K562 (cell line): Measurements from ENCODE around the gene HMX2. TPM values are rescaled to one million over a fixed set of nuclear protein-coding genes. Genes with fewer than 3 reads are reported as not detected.

Source experiments
- ATAC-seq: fragments of 200-7000 bp; cut with Tn5 transposase; 3 replicates; pipeline ENCODE4 v1.9.1; 2020; ENCODE audit warnings: moderate library complexity
- BruUV-seq: library from RNA; stranded (reverse); fragments of 400-500 nt; replicated peaks from 2 replicates; lab custom pipeline; 2021; lab: Mats Ljungman, UMichigan
- CTCF ChIA-PET: fragments of 300-600 bp; formaldehyde crosslinking; extraction: SDS; loops from one replicate; lab custom pipeline; 2021; ENCODE audit warnings: low intra/inter-chr PET ratio; lab: Yijun Ruan, JAX
- POLR2A ChIA-PET: fragments of 300-600, 350-650 bp; sonication (Branson Sonifier 250); formaldehyde crosslinking; extraction: SDS; loops from one replicate; lab custom pipeline; 2021; ENCODE audit warnings: antibody characterized with exemption, inconsistent platforms; lab: Yijun Ruan, JAX
- DNase-seq, 4 experiments: peaks; one replicate each; pipeline versions ENCODE4 v3.0.0 to v3.0.0-alpha.2; 2011 to 2018; ENCODE audit warnings: low spot score in 3 of 4, mixed read lengths in 3 of 4; ENCODE audit errors: extremely low read depth in 1 of 4
- FAIRE-seq: peaks from 2 replicates; lab custom pipeline; 2011; peaks lifted over from hg19 to GRCh38; lab: Jason Lieb, UNC
- H2AFZ ChIP-seq: 2 replicates; pipeline ENCODE4 v1.6.0; 2011; ENCODE audit warnings: low read depth, low read length, control low read depth, inconsistent platforms
- H3K27ac ChIP-seq: fragments of 200-600 bp; 3 replicates; pipeline ENCODE4 v1.8.0; 2011; ENCODE audit warnings: low read depth, mild to moderate bottlenecking, control low read depth, inconsistent platforms, low read length, moderate library complexity, mixed read lengths; ENCODE audit errors: extremely low read depth
- H3K27me3 ChIP-seq, 2 experiments: fragments of 300-600 bp in 1 of 2; 2 replicates in 1 of 2; 3 replicates in 1 of 2; pipeline versions ENCODE4 v1.6.0 to v1.8.0; 2011; ENCODE audit warnings: inconsistent platforms in 2 of 2, low read length in 2 of 2, mild to moderate bottlenecking in 1 of 2, mixed read lengths in 1 of 2, moderate library complexity in 1 of 2; ENCODE audit not compliant: control insufficient read depth in 2 of 2, insufficient read depth in 2 of 2
- H3K36me3 ChIP-seq: fragments of 300-600 bp; 3 replicates; pipeline ENCODE4 v1.8.0; 2011; ENCODE audit warnings: mild to moderate bottlenecking, low read length, inconsistent platforms; ENCODE audit not compliant: control insufficient read depth, insufficient read depth
- H3K4me1 ChIP-seq, 2 experiments: fragments of 200-600 bp in 1 of 2; replicated peaks in 1 of 2; 2 replicates in 1 of 2; 3 replicates in 1 of 2; pipeline versions ENCODE4 v1.5.1 to v1.8.0; 2011; ENCODE audit warnings: inconsistent platforms in 2 of 2, low read length in 2 of 2, mild to moderate bottlenecking in 1 of 2, mixed read lengths in 1 of 2, moderate library complexity in 1 of 2; ENCODE audit not compliant: control insufficient read depth in 2 of 2, insufficient read depth in 2 of 2
- H3K4me2 ChIP-seq: 2 replicates; pipeline ENCODE4 v1.6.1; 2011; ENCODE audit warnings: low read length, control low read depth, inconsistent platforms, mixed read lengths; ENCODE audit not compliant: insufficient read depth
- H3K4me3 ChIP-seq: fragments of 200-600 bp; sonication (generic), shearing (Covaris generic); 2 replicates; pipeline ENCODE4 v1.5.1; 2016; ENCODE audit warnings: control low read depth, inconsistent platforms
- H3K79me2 ChIP-seq: fragments of 200-600 bp; 3 replicates; pipeline ENCODE4 v1.8.0; 2011; ENCODE audit warnings: low read length, inconsistent platforms; ENCODE audit not compliant: control insufficient read depth, insufficient read depth
- H3K9ac ChIP-seq, 2 experiments: 2 replicates each; pipeline versions ENCODE4 v1.6.0 to v1.6.1; 2011; ENCODE audit warnings: low read depth in 2 of 2, low read length in 2 of 2, control low read depth in 1 of 2, inconsistent platforms in 1 of 2, mild to moderate bottlenecking in 1 of 2, mixed read lengths in 1 of 2; ENCODE audit not compliant: insufficient read depth in 1 of 2
- H3K9me1 ChIP-seq: one replicate; pipeline ENCODE4 v1.6.0; 2011; ENCODE audit warnings: inconsistent platforms, mild to moderate bottlenecking, low read length, moderate library complexity; ENCODE audit not compliant: control insufficient read depth, insufficient read depth
- H3K9me3 ChIP-seq: replicated peaks from 2 replicates; pipeline ENCODE4 v1.5.1; 2011; ENCODE audit warnings: low read depth, low read length, inconsistent platforms; ENCODE audit not compliant: control insufficient read depth, insufficient read depth
- H4K20me1 ChIP-seq: replicated peaks from 2 replicates; pipeline ENCODE4 v1.6.1; 2011; ENCODE audit warnings: low read length, inconsistent platforms, mixed read lengths; ENCODE audit not compliant: control insufficient read depth, insufficient read depth
- BRD9 ChIP-seq: fragments of 450-650 bp; IDR thresholded peaks from 2 replicates; pipeline ENCODE4 v1.6.1; 2018; ENCODE audit warnings: low read depth; ENCODE audit not compliant: partially characterized antibody
- CHCHD3 ChIP-seq: fragments of 250-450 bp; sonication (Bioruptor Pico); IDR thresholded peaks from 2 replicates; pipeline ENCODE4 v2.1.2; 2022; ENCODE audit warnings: mild to moderate bottlenecking
- MBD2 ChIP-seq: sonication (generic); IDR thresholded peaks from 2 replicates; pipeline ENCODE4 v1.6.1; 2016; ENCODE audit warnings: low read depth, borderline replicate concordance
- PHB ChIP-seq: fragments of 250-450 bp; sonication (Bioruptor Pico); IDR thresholded peaks from 2 replicates; pipeline ENCODE4 v1.5.0; 2021
- SREBF1 ChIP-seq: fragments of 150-350 bp; IDR thresholded peaks from 2 replicates; pipeline ENCODE4 v1.6.1; 2014; ENCODE audit warnings: antibody characterized with exemption, low read depth, low read length, borderline replicate concordance
- XRCC5 ChIP-seq: fragments of 200-400 bp; formaldehyde crosslinking; IDR thresholded peaks from 2 replicates; pipeline ENCODE4 v1.6.1; 2017; ENCODE audit warnings: low read depth, mild to moderate bottlenecking, low read length
- ZNF408 ChIP-seq: fragments of 250-450 bp; sonication (Bioruptor Pico); IDR thresholded peaks from 2 replicates; pipeline ENCODE4 v1.4.0; 2020; ENCODE audit warnings: low read depth, mild to moderate bottlenecking, moderate library complexity
- ZNF518B ChIP-seq: fragments of 250-450 bp; sonication (Bioruptor Pico); IDR thresholded peaks from 2 replicates; pipeline ENCODE4 v1.5.0; 2021; ENCODE audit warnings: mild to moderate bottlenecking, moderate library complexity
- WGBS: fragments of 100-300 bp; shearing (Covaris generic); methylation state at CpG from one replicate; pipeline ENCODE4 v1.1.6; 2016; ENCODE audit warnings: low coverage, mixed read lengths; ENCODE audit not compliant: insufficient coverage; ENCODE audit errors: missing lambda C conversion rate; 5-methylcytosine and 5-hydroxymethylcytosine counted together
- in situ Hi-C: fragments of 300-500 bp; cut with MboI; formaldehyde crosslinking; loops from 4 replicates; pipeline ENCODE4 v1.15.0; 2018; ENCODE audit warnings: inconsistent platforms, mixed read lengths
- intact Hi-C: fragments of 100-400 bp; cut with micrococcal nuclease; formaldehyde crosslinking; loops from 2 replicates; pipeline ENCODE4 v1.14.2; 2022
- polyA plus RNA-seq, 8 experiments: library from polyadenylated mRNA; depleted of rRNA in 4 of 8; stranded (reverse) in 5 of 8; unstranded in 3 of 8; fragments of >200 nt; fragmentation: Nextera tagmentation in 2 of 8; fragmentation: Illumina TruSeq in 1 of 8; extraction: Ambion mirVana in 2 of 8; extraction: Trizol in 1 of 8; gene quantifications; 2 replicates each; pipeline versions ENCODE4 v1.2.1 to v1.2.3, GENCODE V29; 2011 to 2014; ENCODE audit warnings: inconsistent platforms in 1 of 8, missing spikeins in 1 of 8
- total RNA-seq, 7 experiments: library from RNA; depleted of rRNA in 6 of 7; stranded (reverse); fragments of >200 nt in 6 of 7; fragmentation: Illumina TruSeq in 2 of 7; extraction: Trizol in 2 of 7; gene quantifications; 2 replicates each; pipeline versions ENCODE4 v1.2.1 to v1.2.3, GENCODE V29; 2011 to 2021; ENCODE audit warnings: low replicate concordance in 1 of 7
- TF ChIP-seq, protein P1 (sequence below), 2 experiments: IDR thresholded peaks in 1 of 2; conservative IDR thresholded peaks in 1 of 2; 2 replicates each; pipeline ENCODE4 v1.6.1; 2016; ENCODE audit warnings: low read depth in 2 of 2, mild to moderate bottlenecking in 1 of 2, missing compliant biosample characterization in 1 of 2, missing genetic modification characterization in 1 of 2, moderate library complexity in 1 of 2

Gene HMX2
- total and polyA plus RNA-seq, 9 of the 15 experiments (the other 6 are each of a cell fraction or from before 2014, with no cell fraction given): 0.07 to 0.58 (median 0.09) TPM; not detected in 2

- no peak for TF ChIP-seq CHCHD3
Measured at GRCh38 chr10:123166618-123167017, 18.7 kb downstream of the HMX2 start (continued).

GRCh38 chr10:123170961-123171360 is 23.0 kb downstream of the HMX2 start:
- intact Hi-C loops: no loop called here
- CTCF ChIA-PET: no interaction called here

More at GRCh38 chr10:123170961-123171360, 23.0 kb downstream of the HMX2 start:
- H3K27ac ChIP-seq: no peak overlapping the region
- H3K4me2 ChIP-seq: no peak overlapping the region
- POLR2A ChIA-PET: interaction anchor here (0.6 kb wide), 1 partner anchor 39 kb away, joined by 3 read pairs; no protein-coding TSS in a partner anchor
- TF ChIP-seq ZNF408 (no peak), SREBF1 (no peak), XRCC5 (no peak), PHB (CRISPR knock-in tag) (no peak), MBD2 (no peak), ZNF518B (no peak), BRD9 (no peak)
- TF ChIP-seq, protein P1, sequence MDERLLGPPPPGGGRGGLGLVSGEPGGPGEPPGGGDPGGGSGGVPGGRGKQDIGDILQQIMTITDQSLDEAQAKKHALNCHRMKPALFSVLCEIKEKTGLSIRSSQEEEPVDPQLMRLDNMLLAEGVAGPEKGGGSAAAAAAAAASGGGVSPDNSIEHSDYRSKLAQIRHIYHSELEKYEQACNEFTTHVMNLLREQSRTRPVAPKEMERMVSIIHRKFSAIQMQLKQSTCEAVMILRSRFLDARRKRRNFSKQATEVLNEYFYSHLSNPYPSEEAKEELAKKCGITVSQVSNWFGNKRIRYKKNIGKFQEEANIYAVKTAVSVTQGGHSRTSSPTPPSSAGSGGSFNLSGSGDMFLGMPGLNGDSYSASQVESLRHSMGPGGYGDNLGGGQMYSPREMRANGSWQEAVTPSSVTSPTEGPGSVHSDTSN (CRISPR knock-in tag; IDR thresholded peaks at IDR 0.05; ENCODE audit: low read depth): no peak
- TF ChIP-seq, protein P1 (tag; conservative IDR thresholded peaks at IDR 0.05; ENCODE audit: low read depth): no peak
- H3K4me3 ChIP-seq: no peak overlapping the region
- ATAC-seq (no peak), DNase-seq (no peak), FAIRE-seq (no peak)
- 94% methylated on average over 4 of the region's 4 CpGs for WGBS
- peaks cover 48% of the 10 kb centered on the region for H3K36me3 ChIP-seq
- no peak overlapping the region for H2AFZ ChIP-seq
- in situ Hi-C loops: no loop called here
- no TSS peak for BruUV-seq
- 0 out of 3 replicates have a peak, but pooled peaks cover 2% of the 10 kb centered on the region for H3K79me2 ChIP-seq
- no peaks in the 10 kb centered on the region for H3K9me1 ChIP-seq
- no peaks in the 10 kb centered on the region; a peak in 1 of 5 replicates for H3K4me1 ChIP-seq
- H4K20me1 ChIP-seq: no peaks in the 10 kb centered on the region
- H3K9ac ChIP-seq: no peak overlapping the region
- H3K27me3 ChIP-seq: no peaks in the 10 kb centered on the region
- H3K9me3 ChIP-seq: no peaks in the 10 kb centered on the region
